ENCODE measurements around the gene PRDM2. TPM values are rescaled to one million over a fixed set of nuclear protein-coding genes. Genes with fewer than 3 reads are reported as not detected.
"Not testable (repeated sequence)": the region's sequence is repeated elsewhere in the genome, so short reads cannot be mapped to it uniquely, and the experiment has no call there.

Gene PRDM2
- total and polyA plus RNA-seq, 9 donors = 30.0 to 81.9 (median 61.8) TPM

DNA sequence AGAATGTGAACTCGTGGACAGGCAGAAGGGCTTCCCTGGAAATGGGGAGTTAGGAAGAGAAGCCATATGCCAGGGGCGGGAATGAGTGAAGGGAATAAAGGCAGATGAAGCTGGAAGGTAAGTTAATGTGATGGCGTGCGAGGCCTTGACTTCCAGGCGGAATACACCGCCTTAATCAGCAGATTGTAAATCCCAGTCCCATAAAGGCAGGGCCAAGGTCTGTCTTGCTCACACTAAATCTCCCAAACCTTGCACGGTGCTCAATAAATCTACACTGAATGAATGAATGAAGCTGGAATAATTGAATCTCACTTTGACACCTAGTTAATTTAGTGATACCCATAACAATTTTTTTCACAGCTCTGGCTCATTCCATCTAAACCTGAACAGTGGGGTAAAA is 16.8 kb upstream of the PRDM2 start:
- no peaks in the 10 kb centered on the region for H3K27me3 ChIP-seq
- no peaks in the 10 kb centered on the region for H3K36me3 ChIP-seq
- TF ChIP-seq POLR2A (IDR thresholded peaks at IDR 0.05) = no peak
- no peak for TF ChIP-seq EP300 (IDR thresholded peaks at IDR 0.05)
- no peak for TF ChIP-seq CTCF (IDR thresholded peaks at IDR 0.05)
- no peak for DNase-seq
- no peak overlapping the region for H3K4me3 ChIP-seq
- no peaks in the 10 kb centered on the region for H3K9me3 ChIP-seq
- intact Hi-C loops (cut with DNase I) = no loop called here
- no peak overlapping the region for H3K27ac ChIP-seq
- H3K4me1 ChIP-seq (ENCODE audit: insufficient read depth) = no peaks in the 10 kb centered on the region
- WGBS, 3 donors = 72 to 86% (median 82%) methylated on average over 7 of the region's 7 CpGs

- Histone ChIP-seq H3K36me3 (no peaks in the 10 kb centered on the region), H3K27ac (no peak overlapping the region), H3K27me3 (no peaks in the 10 kb centered on the region), H3K9me3 (no peaks in the 10 kb centered on the region), H3K4me1 (ENCODE audit: insufficient read depth) (no peaks in the 10 kb centered on the region), H3K4me3 (no peak overlapping the region)
- 83 to 88% (median 86%) methylated on average over 6 of the region's 6 CpGs for WGBS, 3 donors
- intact Hi-C loops (cut with DNase I) = no loop called here
- DNase-seq = no peak
- no peak for TF ChIP-seq EP300 (IDR thresholded peaks at IDR 0.05)
- no peak for TF ChIP-seq CTCF (IDR thresholded peaks at IDR 0.05)
- TF ChIP-seq POLR2A (IDR thresholded peaks at IDR 0.05) = no peak
These were observed 12.8 kb upstream of the PRDM2 start for GRCh38 chr1:13687151-13687715.

GRCh38 chr1:13693094-13693493 is 6.9 kb upstream of the PRDM2 start:
- H3K4me3 ChIP-seq; H3K27me3 ChIP-seq; H3K36me3 ChIP-seq; DNase-seq; intact Hi-C loops (cut with DNase I); H3K4me1 ChIP-seq (ENCODE audit: insufficient read depth); H3K27ac ChIP-seq; H3K9me3 ChIP-seq: not testable (repeated sequence)
- 78 to 86% (median 80%) methylated on average over 6 of the region's 6 CpGs for WGBS, 3 donors

GRCh38 chr1:13694886-13695684 is 4.9 kb upstream of the PRDM2 start:
- intact Hi-C loops (cut with DNase I) = no loop called here
- no peaks in the 10 kb centered on the region for H3K9me3 ChIP-seq
- H3K36me3 ChIP-seq = no peaks in the 10 kb centered on the region
- TF ChIP-seq CTCF (IDR thresholded peaks at IDR 0.05) = no peak
- TF ChIP-seq EP300 (IDR thresholded peaks at IDR 0.05) = no peak
- TF ChIP-seq POLR2A (IDR thresholded peaks at IDR 0.05) = no peak
- no peaks in the 10 kb centered on the region for H3K27me3 ChIP-seq
- 82 to 85% (median 82%) methylated on average over 21 of the region's 21 CpGs for WGBS, 3 donors
- no peak overlapping the region for H3K27ac ChIP-seq
- no peak for DNase-seq
- no peak overlapping the region for H3K4me3 ChIP-seq
- peaks cover 4% of the 10 kb centered on the region for H3K4me1 ChIP-seq (ENCODE audit: insufficient read depth)

DNA sequence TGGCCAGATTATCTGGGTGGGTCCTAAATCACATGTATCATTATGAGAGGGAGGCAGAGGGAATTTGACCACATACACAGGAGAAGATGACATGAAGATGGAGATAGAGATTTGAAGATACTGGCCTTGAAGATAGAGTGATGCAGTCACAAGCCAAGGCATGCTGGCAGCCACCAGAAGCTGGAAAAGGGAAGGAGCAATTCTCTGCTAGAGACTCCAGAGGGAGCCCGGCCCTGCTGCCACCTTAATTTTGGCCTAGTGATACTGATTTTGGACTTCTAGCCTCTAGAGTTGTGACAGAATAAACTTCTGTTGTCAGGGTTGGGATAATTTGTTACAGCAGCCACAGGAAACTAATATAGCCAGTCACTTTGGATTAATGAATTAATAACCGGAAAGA is 2.2 kb upstream of the PRDM2 start:
- TF ChIP-seq EP300 (IDR thresholded peaks at IDR 0.05) = no peak
- TF ChIP-seq CTCF (IDR thresholded peaks at IDR 0.05) = no peak
- TF ChIP-seq POLR2A (IDR thresholded peaks at IDR 0.05) = no peak
- DNase-seq = no peak
- WGBS, 3 donors = 90 to 100% (median 98%) methylated on average over 2 of the region's 2 CpGs
- intact Hi-C loops (cut with DNase I) = no loop called here
- Histone ChIP-seq H3K36me3 (no peaks in the 10 kb centered on the region), H3K4me1 (ENCODE audit: insufficient read depth) (peaks cover 4% of the 10 kb centered on the region), H3K4me3 (no peak overlapping the region), H3K9me3 (no peaks in the 10 kb centered on the region), H3K27me3 (no peaks in the 10 kb centered on the region), H3K27ac (no peak overlapping the region)

Data from ovary (tissue), 9 donors.